ENCODE data around the gene UPF3A. TPM values are rescaled to one million over a fixed set of nuclear protein-coding genes. Genes with fewer than 3 reads are reported as not detected.
A peak's percentile ranks its signal among the peaks of the same experiment; 100 is the strongest.

UPF3A gene
- total and polyA plus RNA-seq, 2 of the 4 experiments (the other 2 are of a cell fraction): 11.7 to 51.6 TPM

DNA sequence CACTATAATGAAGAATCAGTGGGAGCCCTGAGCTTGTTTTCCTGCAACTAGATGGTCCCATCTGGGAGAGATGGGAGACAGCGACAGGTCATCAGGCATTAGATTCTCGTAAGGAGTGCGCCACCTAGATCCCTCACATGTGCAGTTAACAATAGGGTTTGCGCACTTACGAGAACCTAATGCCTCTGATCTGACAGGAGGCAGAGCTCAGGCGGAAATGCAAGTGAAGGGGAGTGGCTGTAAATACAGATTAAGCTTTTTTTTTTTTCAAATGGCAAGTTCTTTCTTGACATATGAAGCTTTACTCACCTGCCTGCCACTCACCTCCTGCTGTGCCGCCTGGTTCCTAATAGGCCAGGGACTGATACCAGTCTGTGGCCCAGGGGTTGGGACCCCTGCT lies 32.3 kb upstream of the UPF3A start:
- no TSS peak for BruUV-seq (replicated peaks)
- H3K27ac ChIP-seq (ENCODE audit: insufficient read depth, low read length): no peak overlapping the region
- H2AFZ ChIP-seq (replicated peaks; ENCODE audit: low read length, poor library complexity): no peak overlapping the region
- no peaks in the 10 kb centered on the region for H3K27me3 ChIP-seq (ENCODE audit: control insufficient read depth, insufficient read depth, low read length)
- intact Hi-C loops (cut with micrococcal nuclease) (no loop called here), dilution Hi-C loops (cut with HindIII; ENCODE audit: low sequenced_read_pairs, unreplicated experiment) (no loop called here), in situ Hi-C loops (cut with MboI; ENCODE audit: low sequenced_read_pairs) (no loop called here)
- H3K9me3 ChIP-seq (ENCODE audit: control insufficient read depth, insufficient read depth, low read length): no peaks in the 10 kb centered on the region
- WGBS, 2 experiments (ENCODE audit: extremely low coverage in 2 of 2, insufficient read length in 1 of 2): 100% methylated on average over 4 of the region's 7 CpGs; no CpG with 5 or more reads in 1 of the 2 experiments
- H3K9me1 ChIP-seq (ENCODE audit: insufficient read depth, low read length): peaks cover 12% of the 10 kb centered on the region
- H2BK15ac ChIP-seq (ENCODE audit: low read depth, low read length): no peak overlapping the region
- DNase-seq (no peak), ATAC-seq (ENCODE audit: low read depth) (no peak)
- TF ChIP-seq CEBPB (IDR thresholded peaks at IDR 0.05; ENCODE audit: low read depth, low read length) (no peak), RFX5 (IDR thresholded peaks at IDR 0.05; ENCODE audit: low read depth, low read length) (no peak), NFE2L2 (IDR thresholded peaks at IDR 0.05; ENCODE audit: low read depth, low read length) (no peak), CHD1 (IDR thresholded peaks at IDR 0.05; ENCODE audit: low read depth, low read length) (no peak), RCOR1 (IDR thresholded peaks at IDR 0.05; ENCODE audit: insufficient replicate concordance, low read length) (no peak), POLR2A (IDR thresholded peaks at IDR 0.05; ENCODE audit: low read depth, low read length) (no peak), MAFK (IDR thresholded peaks at IDR 0.05; ENCODE audit: low read depth, low read length) (no peak), MAZ (IDR thresholded peaks at IDR 0.05; ENCODE audit: borderline replicate concordance, low read depth, low read length) (no peak), RAD21 (IDR thresholded peaks at IDR 0.05; ENCODE audit: low read length) (no peak), MXI1 (IDR thresholded peaks at IDR 0.05; ENCODE audit: borderline replicate concordance, low read depth, low read length) (no peak), FOS (IDR thresholded peaks at IDR 0.05; ENCODE audit: low read depth, low read length) (no peak), SMC3 (IDR thresholded peaks at IDR 0.05; ENCODE audit: low read depth, low read length) (no peak), BHLHE40 (IDR thresholded peaks at IDR 0.05; ENCODE audit: low read depth, low read length) (no peak)
- TF ChIP-seq, protein P1, sequence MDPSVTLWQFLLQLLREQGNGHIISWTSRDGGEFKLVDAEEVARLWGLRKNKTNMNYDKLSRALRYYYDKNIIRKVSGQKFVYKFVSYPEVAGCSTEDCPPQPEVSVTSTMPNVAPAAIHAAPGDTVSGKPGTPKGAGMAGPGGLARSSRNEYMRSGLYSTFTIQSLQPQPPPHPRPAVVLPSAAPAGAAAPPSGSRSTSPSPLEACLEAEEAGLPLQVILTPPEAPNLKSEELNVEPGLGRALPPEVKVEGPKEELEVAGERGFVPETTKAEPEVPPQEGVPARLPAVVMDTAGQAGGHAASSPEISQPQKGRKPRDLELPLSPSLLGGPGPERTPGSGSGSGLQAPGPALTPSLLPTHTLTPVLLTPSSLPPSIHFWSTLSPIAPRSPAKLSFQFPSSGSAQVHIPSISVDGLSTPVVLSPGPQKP (IDR thresholded peaks at IDR 0.05; ENCODE audit: borderline replicate concordance, low read depth, low read length): no peak
- TF ChIP-seq, protein P2, sequence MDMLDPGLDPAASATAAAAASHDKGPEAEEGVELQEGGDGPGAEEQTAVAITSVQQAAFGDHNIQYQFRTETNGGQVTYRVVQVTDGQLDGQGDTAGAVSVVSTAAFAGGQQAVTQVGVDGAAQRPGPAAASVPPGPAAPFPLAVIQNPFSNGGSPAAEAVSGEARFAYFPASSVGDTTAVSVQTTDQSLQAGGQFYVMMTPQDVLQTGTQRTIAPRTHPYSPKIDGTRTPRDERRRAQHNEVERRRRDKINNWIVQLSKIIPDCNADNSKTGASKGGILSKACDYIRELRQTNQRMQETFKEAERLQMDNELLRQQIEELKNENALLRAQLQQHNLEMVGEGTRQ (IDR thresholded peaks at IDR 0.05; ENCODE audit: low read depth, low read length): no peak
- TF ChIP-seq, protein P3, sequence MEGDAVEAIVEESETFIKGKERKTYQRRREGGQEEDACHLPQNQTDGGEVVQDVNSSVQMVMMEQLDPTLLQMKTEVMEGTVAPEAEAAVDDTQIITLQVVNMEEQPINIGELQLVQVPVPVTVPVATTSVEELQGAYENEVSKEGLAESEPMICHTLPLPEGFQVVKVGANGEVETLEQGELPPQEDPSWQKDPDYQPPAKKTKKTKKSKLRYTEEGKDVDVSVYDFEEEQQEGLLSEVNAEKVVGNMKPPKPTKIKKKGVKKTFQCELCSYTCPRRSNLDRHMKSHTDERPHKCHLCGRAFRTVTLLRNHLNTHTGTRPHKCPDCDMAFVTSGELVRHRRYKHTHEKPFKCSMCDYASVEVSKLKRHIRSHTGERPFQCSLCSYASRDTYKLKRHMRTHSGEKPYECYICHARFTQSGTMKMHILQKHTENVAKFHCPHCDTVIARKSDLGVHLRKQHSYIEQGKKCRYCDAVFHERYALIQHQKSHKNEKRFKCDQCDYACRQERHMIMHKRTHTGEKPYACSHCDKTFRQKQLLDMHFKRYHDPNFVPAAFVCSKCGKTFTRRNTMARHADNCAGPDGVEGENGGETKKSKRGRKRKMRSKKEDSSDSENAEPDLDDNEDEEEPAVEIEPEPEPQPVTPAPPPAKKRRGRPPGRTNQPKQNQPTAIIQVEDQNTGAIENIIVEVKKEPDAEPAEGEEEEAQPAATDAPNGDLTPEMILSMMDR (conservative IDR thresholded peaks at IDR 0.05; ENCODE audit: low read depth, low read length): no peak
- H3K9ac ChIP-seq (ENCODE audit: low read depth, low read length): no peak overlapping the region
- no peak overlapping the region for H2AK9ac ChIP-seq (replicated peaks; ENCODE audit: low read depth, low read length, poor library complexity)
- peak overlapping the region; percentile 51; the same call in 1 of the 2 replicates for H4K91ac ChIP-seq (ENCODE audit: insufficient read depth, low read depth, low read length)
- H2BK5ac ChIP-seq (ENCODE audit: low read depth, low read length, poor library complexity, severe bottlenecking): peak overlapping the region; percentile 86
- H3K4me3 ChIP-seq (ENCODE audit: insufficient read depth, low read depth, low read length): no peak overlapping the region
- no peak overlapping the region for H3K14ac ChIP-seq (replicated peaks; ENCODE audit: low read depth, low read length)
- H3K4ac ChIP-seq (ENCODE audit: low read depth, low read length): no peak overlapping the region
- H4K5ac ChIP-seq (ENCODE audit: low read depth, low read length): no peak overlapping the region
- peaks cover 16% of the 10 kb centered on the region for H3K4me1 ChIP-seq (ENCODE audit: control insufficient read depth, insufficient read depth, low read length)
- no peak overlapping the region for H4K8ac ChIP-seq (ENCODE audit: low read depth in 2 of 2, low read length in 2 of 2)
- H2BK20ac ChIP-seq (ENCODE audit: low read depth, low read length): peak overlapping the region; percentile 37; the same call in 1 of the 2 replicates
- no peak overlapping the region for H2BK120ac ChIP-seq (ENCODE audit: low read depth, low read length)
- H3K4me2 ChIP-seq (ENCODE audit: low read depth, low read length): no peak overlapping the region
- peaks cover 24 to 56% of the 10 kb centered on the region in 2 experiments for H3K79me1 ChIP-seq (ENCODE audit: low read depth in 1 of 2, low read length in 2 of 2)
- H4K20me1 ChIP-seq (ENCODE audit: insufficient read depth, low read length): peaks cover 7% of the 10 kb centered on the region; the same call in 1 of the 2 replicates
- CTCF ChIA-PET: no interaction called here
- 0 out of 2 replicates have a peak overlapping the region, but pooled peaks have one; percentile 7 for H2AK5ac ChIP-seq (ENCODE audit: low read depth, low read length)
- POLR2A ChIA-PET (ENCODE audit: unreplicated experiment): no interaction called here
- H3K18ac ChIP-seq (ENCODE audit: low read depth, low read length): peak overlapping the region; percentile 38; the same call in 1 of the 2 replicates
- peaks cover 47% of the 10 kb centered on the region for H3K36me3 ChIP-seq (ENCODE audit: control insufficient read depth, insufficient read depth, low read length)
- H3K23ac ChIP-seq (ENCODE audit: low read depth, low read length): no peak overlapping the region
- H3K56ac ChIP-seq (ENCODE audit: extremely low read depth, insufficient read depth, low read length): no peak overlapping the region
